HG03159 (cell line): ENCODE results near the gene CRABP2.

Experiments
- ATAC-seq: cut with Tn5 transposase; IDR thresholded peaks from one replicate; pipeline ENCODE4 v1.9.1; 2021; ENCODE audit warnings: mild to moderate bottlenecking, moderate library complexity; ENCODE audit not compliant: unreplicated experiment

Gene CRABP2

GRCh38 chr1:156658945-156659574 lies 46.3 kb downstream of the CRABP2 start:
- no peak for ATAC-seq

GRCh38 chr1:156658496-156658895 lies 46.9 kb downstream of the CRABP2 start:
- no peak for ATAC-seq

- ATAC-seq, result no peak
Measured at GRCh38 chr1:156657741-156658319, 47.6 kb downstream of the CRABP2 start.

- ATAC-seq, result no peak
Measured at GRCh38 chr1:156656806-156657740, 48.3 kb downstream of the CRABP2 start.

GRCh38 chr1:156655904-156656516 lies 49.4 kb downstream of the CRABP2 start:
- ATAC-seq, result no peak

- ATAC-seq, result no peak
Measured at GRCh38 chr1:156655151-156655903, 50.1 kb downstream of the CRABP2 start.

GRCh38 chr1:156654700-156655099 lies 50.7 kb downstream of the CRABP2 start:
- no peak for ATAC-seq

GRCh38 chr1:156652992-156653355 lies 52.4 kb downstream of the CRABP2 start:
- ATAC-seq, result no peak

GRCh38 chr1:156652131-156652991 lies 53.0 kb downstream of the CRABP2 start:
- ATAC-seq, result no peak
